ENCODE data around the gene FAM151B. TPM values are rescaled to one million over a fixed set of nuclear protein-coding genes. Genes with fewer than 3 reads are reported as not detected.

FAM151B gene
- total and polyA plus RNA-seq, 2 of the 13 experiments (the other 11 are each of a cell fraction or from before 2014, with no cell fraction given): 0.61 to 1.0 TPM

- TF ChIP-seq NFKBIZ (CRISPR knock-in tag; IDR thresholded peaks at IDR 0.05) (no peak), MED1 (CRISPR knock-in tag; IDR thresholded peaks at IDR 0.05) (no peak), NFYC (CRISPR knock-in tag; IDR thresholded peaks at IDR 0.05) (no peak), TRAFD1 (CRISPR knock-in tag; IDR thresholded peaks at IDR 0.05; ENCODE audit: borderline replicate concordance) (no peak), MXD3 (CRISPR knock-in tag; IDR thresholded peaks at IDR 0.05) (no peak), UBTF (CRISPR knock-in tag; IDR thresholded peaks at IDR 0.05) (no peak), CAMTA2 (CRISPR knock-in tag; IDR thresholded peaks at IDR 0.05; ENCODE audit: borderline replicate concordance) (no peak), KLF6 (CRISPR knock-in tag; IDR thresholded peaks at IDR 0.05) (no peak), ZNF792 (CRISPR knock-in tag; IDR thresholded peaks at IDR 0.05) (no peak), ZKSCAN1 (IDR thresholded peaks at IDR 0.05; ENCODE audit: low read length) (no peak), SPEN (CRISPR knock-in tag; IDR thresholded peaks at IDR 0.05; ENCODE audit: low read depth) (no peak), ELF3 (CRISPR knock-in tag; IDR thresholded peaks at IDR 0.05) (peak; percentile 72; the same call in 1 of the 2 replicates), FOXP1 (IDR thresholded peaks at IDR 0.05) (no peak), FOXP1 (CRISPR knock-in tag; IDR thresholded peaks at IDR 0.05) (0 out of 2 replicates have a peak, but pooled peaks have one; percentile 5), ZSCAN5A (CRISPR knock-in tag; IDR thresholded peaks at IDR 0.05; ENCODE audit: borderline replicate concordance) (no peak), RBM22 (optimal IDR thresholded peaks at IDR 0.05; ENCODE audit: low read length) (peak; percentile 17)
- TF ChIP-seq, protein P1, sequence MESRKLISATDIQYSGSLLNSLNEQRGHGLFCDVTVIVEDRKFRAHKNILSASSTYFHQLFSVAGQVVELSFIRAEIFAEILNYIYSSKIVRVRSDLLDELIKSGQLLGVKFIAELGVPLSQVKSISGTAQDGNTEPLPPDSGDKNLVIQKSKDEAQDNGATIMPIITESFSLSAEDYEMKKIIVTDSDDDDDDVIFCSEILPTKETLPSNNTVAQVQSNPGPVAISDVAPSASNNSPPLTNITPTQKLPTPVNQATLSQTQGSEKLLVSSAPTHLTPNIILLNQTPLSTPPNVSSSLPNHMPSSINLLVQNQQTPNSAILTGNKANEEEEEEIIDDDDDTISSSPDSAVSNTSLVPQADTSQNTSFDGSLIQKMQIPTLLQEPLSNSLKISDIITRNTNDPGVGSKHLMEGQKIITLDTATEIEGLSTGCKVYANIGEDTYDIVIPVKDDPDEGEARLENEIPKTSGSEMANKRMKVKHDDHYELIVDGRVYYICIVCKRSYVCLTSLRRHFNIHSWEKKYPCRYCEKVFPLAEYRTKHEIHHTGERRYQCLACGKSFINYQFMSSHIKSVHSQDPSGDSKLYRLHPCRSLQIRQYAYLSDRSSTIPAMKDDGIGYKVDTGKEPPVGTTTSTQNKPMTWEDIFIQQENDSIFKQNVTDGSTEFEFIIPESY (CRISPR knock-in tag; IDR thresholded peaks at IDR 0.05): no peak
- TF ChIP-seq, protein P2, sequence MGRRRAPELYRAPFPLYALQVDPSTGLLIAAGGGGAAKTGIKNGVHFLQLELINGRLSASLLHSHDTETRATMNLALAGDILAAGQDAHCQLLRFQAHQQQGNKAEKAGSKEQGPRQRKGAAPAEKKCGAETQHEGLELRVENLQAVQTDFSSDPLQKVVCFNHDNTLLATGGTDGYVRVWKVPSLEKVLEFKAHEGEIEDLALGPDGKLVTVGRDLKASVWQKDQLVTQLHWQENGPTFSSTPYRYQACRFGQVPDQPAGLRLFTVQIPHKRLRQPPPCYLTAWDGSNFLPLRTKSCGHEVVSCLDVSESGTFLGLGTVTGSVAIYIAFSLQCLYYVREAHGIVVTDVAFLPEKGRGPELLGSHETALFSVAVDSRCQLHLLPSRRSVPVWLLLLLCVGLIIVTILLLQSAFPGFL (CRISPR knock-in tag; IDR thresholded peaks at IDR 0.05): no peak
These were observed 21.0 kb upstream of the FAM151B start (continued) for GRCh38 chr5:80466669-80467485.

All from HepG2 (cell line).